ENCODE measurements around the gene PRR36.

DNA sequence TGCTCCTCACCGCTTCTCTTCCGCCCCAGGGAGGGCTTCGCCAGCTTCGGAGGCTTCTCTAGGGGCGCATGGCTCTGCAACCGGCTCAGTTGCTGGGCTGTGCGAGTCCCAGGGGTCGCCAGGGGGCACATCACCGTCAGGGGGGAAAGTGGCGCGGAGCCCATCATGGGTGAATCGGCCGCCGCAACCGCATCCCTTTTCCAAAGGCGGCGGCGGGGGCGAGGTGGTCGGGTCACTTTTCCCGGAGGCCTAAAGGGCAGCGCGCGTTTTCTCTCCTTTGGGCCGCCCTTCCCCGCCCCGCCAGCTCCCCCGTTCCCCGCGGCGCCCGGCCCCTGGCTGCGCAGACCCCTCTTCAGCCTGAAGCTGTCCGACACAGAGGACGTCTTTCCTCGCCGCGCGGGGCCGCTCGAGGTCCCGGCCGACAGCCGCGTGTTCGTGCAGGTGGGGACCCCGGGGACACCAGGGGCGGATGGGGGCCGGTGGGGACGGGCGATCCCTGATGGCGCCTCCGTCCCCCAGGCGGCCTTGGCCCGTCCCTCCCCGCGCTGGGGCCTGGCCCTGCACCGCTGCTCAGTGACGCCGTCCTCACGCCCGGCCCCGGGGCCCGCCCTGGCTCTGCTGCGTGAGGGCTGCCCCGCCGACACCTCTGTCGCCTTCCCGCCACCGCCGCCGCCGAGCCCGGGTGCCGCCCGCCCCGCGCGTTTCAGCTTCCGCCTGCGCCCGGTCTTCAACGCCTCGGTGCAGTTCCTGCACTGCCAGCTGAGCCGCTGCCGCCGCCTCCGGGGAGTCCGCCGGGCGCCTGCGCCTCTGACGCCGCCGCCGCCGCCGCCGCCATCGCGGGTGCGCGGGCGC is 42.1 kb upstream of the PRR36 start:
- TF ChIP-seq, protein P1, sequence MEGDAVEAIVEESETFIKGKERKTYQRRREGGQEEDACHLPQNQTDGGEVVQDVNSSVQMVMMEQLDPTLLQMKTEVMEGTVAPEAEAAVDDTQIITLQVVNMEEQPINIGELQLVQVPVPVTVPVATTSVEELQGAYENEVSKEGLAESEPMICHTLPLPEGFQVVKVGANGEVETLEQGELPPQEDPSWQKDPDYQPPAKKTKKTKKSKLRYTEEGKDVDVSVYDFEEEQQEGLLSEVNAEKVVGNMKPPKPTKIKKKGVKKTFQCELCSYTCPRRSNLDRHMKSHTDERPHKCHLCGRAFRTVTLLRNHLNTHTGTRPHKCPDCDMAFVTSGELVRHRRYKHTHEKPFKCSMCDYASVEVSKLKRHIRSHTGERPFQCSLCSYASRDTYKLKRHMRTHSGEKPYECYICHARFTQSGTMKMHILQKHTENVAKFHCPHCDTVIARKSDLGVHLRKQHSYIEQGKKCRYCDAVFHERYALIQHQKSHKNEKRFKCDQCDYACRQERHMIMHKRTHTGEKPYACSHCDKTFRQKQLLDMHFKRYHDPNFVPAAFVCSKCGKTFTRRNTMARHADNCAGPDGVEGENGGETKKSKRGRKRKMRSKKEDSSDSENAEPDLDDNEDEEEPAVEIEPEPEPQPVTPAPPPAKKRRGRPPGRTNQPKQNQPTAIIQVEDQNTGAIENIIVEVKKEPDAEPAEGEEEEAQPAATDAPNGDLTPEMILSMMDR (IDR thresholded peaks at IDR 0.05) = no peak
- TF ChIP-seq POLR2A (IDR thresholded peaks at IDR 0.05) (no peak), EP300 (IDR thresholded peaks at IDR 0.05) (no peak)

Data from tibial nerve (tissue), 4 donors.